ENCODE data around the gene ABLIM2.

The ABLIM2 gene

DNA sequence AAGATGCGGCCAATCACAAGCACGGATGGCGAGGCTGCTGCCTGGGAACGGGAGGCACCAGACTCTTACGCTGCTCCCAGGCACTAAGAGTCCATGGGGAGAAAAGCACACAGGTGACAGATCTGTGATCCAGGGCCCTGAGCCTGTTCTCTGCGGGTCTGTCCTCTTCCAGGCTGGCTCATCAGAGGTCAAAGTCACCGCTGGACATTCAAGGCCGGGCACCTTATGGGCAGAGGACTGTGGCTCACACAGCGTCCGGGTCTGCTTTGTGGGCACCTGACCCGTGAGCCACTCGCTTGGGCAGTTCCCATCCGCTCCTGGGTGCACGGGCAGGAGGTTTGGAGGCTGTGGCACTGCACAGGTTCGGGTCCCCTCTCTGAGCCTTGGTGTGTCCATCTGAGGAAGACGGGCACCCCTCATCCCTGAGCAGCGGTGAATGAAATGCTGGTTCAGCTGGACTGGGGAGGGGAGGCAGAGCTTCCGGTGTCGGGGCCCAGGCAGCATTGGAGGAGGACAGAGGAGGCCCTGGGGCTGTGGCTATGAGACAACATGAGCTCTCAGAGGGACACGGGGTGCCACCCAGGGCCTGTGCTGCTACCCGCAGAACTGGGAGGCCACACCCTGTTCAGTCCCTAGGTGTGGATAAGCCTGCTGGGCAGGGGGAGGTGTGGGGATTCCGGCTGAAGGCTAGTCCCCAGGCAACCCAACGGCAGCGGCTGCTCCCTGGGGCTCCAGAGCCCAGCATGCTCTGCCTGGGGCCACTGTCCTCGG is 157.7 kb downstream of the ABLIM2 start:
- no peak for DNase-seq (ENCODE audit: low spot score)

DNA sequence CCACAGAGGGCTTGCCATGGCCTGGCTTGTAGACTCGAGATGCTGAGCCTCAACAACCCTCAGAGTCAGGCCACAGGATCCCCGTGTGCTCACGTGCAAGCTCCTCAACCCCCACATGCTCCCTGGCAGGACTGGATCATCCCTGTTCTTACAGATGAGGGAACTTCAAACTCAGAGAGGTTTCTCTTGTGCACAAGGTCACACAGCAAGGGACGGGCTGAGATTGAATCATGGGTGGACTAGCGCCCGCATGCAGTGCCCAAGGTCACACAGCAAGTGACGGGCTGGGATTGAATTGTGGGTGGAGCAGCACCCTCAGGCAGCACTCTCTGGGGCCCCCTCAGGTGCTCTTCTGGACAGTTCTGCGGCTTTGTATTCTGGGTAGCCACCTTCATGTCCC is 158.4 kb downstream of the ABLIM2 start:
- DNase-seq (ENCODE audit: low spot score), result no peak

DNA sequence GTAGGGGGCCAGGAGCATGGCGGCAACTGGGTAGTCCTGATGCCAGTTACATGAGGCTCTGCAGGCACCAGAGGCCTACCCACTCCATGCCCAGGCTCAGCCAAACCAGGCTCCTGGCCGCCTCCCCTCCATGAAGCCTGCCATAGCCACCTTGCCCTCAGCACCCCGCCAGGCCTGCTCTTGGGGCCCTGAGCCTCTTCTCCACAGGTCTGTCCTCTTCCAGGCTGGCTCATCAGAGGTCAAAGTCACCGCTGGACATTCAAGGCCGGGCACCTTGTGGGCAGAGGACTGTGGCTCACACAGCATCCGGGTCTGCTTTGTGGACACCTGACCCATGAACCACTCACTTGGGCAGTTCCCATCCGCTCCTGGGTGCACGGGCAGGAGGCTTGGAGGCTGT is 158.9 kb downstream of the ABLIM2 start:
- DNase-seq (ENCODE audit: low spot score), result no peak

DNA sequence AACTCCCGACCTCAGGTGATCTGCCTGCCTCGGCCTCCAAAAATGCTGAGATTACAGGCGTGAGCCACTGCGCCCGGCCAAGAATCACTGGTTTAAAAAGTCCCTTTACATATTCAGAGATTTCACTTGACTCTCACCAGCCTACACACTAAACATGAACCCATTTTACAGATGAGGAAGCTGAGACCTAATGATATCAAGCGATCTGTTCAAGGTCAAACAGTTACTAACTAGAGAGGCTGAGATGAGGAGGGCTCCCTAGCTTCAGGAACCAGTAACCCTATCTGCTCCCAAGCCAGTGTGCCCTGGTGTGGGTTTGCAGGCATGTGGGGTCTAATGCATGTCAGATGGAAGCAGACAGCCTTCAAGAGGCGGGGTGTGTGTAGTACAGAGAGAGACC is 159.3 kb downstream of the ABLIM2 start:
- DNase-seq (ENCODE audit: low spot score), result no peak

DNA sequence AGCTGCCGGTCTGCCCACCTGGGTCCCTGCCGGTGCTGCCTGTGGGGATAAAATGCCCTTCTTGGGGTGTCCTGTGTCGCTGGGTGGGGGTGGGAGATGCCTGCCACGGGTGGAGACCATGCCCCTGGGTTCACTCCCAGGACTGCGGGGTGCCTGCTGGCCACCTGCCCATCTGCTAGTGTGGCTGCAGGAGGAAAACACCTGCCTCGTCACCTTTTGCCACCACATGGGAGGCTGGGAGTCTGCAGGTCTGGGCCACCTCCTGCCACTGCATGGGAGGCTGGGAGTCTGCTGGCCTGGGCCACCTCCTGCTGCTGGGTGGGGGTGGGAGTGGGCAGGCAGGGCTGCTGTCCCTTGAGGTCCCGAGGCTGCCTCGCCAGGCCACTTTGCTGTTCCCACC is 160.2 kb downstream of the ABLIM2 start:
- no peak for DNase-seq (ENCODE audit: low spot score)

DNA sequence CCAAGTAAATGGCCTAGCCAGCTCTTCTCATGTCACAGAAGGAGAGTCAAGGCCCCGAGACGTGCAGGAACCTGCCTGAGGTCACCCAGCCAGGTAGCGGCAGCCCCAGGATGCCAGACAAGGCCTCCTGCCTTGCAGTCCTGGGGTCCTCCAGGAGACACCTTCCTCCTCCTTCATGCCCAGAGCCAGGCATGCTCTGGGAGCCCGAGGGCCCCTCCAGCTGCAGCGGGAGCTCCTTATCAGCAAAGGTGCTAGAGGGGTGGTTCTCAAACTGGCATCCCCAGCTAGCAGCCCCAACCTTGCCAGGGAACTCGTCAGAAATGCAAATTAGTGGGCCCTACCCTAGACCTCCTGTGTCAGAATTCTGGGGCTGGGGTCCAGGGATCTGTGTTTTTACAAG is 162.7 kb downstream of the ABLIM2 start:
- no peak for DNase-seq (ENCODE audit: low spot score)

DNA sequence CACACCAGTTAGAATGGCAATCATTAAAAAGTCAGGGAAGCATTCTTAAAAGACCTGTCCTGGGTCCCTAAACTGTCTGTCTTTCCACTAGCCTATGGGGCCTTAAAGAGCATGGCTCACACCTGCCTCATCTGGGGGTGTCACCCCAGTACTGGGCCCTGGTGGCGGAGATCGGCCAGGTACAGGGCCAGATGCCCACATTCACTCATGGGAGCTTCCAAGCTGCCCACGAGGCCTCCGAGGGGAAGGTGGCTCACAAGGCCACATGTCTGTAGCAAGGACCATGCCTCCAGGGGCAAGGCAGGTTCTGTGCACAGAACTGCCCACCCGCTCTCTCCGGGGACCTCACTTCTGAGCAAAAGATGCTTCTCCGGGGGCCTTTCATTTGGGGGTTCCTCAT is 163.5 kb downstream of the ABLIM2 start:
- no peak for DNase-seq (ENCODE audit: low spot score)

DNA sequence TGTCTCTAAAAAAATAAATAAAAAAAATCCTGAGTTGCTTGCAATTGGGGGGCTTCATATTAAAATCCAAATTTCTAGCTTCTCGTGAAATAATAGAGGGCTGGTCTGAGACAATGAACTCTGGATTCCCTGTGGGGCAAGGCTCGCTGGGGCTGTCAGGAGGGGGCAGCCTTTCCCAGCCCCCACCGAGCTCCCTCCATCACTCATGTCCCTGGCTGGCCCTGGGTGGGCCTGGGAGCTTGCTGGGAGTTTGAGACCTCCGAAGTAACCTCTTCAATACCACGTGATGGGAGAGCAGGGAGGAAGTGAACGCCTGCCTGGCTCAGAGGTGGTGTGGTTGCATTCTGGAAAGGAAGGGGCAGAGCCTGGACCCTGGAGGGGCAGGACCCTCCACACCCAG is 164.9 kb downstream of the ABLIM2 start:
- no peak for DNase-seq (ENCODE audit: low spot score)

DNA sequence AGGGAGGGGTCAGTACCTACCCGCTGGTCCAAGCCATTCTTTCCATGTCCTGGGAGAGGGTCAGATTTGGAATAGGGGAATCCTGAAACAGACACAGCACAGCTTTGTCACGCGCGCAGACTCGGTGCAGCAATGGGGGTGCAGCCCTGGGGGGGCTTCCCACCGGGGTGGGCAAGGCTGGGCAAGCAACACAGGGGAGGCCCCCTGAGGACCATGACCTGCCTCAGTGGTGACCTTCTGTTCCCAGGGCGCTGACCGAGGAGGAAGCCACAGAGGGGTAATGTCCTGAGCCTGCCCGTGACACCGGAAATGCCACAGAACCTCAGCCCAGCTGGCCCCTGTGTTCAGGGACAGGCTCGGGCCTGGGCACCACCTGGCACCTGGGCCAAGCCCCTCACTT is 165.8 kb downstream of the ABLIM2 start:
- DNase-seq (ENCODE audit: low spot score), result no peak

DNA sequence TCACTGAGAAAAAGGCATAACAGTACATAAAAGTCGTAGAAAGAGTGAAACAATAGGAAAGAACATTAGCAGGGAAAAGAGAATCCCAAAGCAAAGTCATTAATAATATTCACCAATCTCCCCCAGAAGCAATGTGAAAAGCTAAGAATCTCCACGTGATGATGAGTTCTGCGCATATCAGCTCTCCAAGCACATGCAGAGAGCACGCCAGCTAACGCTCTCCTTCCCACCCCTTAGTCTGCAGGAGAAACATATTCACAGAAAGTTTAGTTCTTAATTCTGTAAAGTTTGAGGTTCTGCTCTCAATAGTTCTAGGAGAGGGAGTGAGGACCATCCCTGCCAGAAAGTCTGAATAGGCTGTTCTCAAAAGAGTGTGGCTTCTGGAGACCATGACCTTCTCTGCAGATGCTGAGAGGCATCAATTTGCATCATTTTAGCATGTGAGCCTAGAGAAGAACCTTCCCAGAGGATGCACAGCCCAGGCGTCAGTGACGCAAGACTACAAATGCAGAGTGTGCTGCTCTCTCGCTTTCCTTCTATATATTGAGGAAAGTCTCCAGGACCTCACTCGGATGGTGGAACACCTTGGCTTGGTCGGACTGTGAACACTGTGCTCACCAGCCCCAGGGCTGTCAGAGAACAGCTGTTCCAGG is 167.7 kb downstream of the ABLIM2 start:
- DNase-seq (ENCODE audit: low spot score), result no peak

DNA sequence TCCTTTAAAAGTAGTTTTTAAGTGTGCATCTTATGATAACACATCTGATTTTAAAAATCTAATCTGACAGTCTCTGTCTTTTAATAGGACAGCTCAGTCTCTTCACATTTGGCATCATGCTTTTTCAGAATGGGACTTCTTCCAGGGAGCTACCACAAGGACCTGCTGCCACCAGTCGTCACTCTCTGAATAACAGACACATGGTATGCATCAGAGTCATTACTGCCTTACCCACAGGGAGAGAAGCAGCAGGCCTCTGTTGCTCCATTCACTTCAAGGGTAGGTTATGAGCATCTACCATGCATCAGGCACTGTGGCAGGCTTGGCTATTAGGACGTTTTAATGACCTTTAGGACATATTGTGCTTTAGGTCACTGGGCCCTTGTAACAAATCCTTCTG is 169.0 kb downstream of the ABLIM2 start:
- no peak for DNase-seq (ENCODE audit: low spot score)

DNA sequence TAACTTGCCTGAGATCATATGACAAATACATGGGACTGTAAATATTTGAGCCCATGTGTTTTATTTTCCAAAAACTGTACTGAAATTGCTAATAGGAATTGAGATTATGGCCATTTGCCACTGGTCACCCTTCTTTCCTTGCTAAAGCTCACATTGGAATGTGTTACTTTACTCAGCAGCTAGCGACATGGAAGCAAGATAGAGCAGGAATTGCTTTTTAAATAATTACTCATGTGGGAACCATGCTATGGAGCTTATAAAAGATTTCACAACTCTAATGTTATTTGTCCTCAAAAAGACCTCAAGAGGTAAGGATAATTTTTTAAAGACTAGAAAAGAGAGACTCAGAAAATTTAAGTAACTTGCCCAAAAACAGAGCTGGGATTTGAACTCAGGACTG is 170.2 kb downstream of the ABLIM2 start:
- no peak for DNase-seq (ENCODE audit: low spot score)

DNA sequence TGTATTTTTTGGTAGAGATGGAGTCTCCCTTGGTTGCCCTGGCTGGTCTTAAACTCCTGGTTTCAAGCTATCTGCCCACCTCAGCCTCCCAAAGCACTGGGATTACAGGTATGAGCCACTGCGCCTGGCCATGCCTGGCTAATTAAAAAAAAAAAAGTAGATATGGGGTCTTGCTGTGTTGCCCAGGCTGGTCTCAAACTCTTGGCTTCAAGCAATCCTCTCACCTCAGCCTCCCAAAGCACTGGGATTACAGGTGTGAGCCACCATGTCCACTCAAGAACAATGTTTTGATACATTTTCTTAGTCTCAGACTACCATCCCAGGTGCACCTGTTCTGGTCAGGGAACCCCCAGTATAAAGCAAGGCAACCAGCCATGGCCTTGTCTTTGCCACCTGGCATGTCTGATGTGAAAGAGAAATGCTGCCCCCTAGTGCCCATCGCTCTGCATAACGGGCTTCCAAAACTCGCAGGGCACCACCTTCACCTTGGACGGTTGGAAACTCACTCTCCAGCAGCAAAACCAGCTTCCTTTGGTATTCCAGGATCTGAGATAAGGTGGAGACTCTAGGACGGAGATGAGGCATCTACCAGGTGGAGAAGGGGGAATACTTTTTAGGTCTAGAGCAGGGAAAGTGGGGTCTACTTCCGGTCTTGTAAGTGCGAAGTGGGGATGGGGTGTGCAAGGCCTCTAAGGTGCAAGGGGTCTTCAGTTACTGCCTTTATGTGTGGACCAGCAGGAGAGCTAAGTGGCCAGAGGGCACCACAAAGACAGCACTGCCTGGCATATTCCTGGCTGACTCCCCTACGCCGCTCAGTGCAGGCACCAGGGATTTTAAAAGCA is 171.2 kb downstream of the ABLIM2 start:
- peak; percentile 83 for DNase-seq (ENCODE audit: low spot score)

DNA sequence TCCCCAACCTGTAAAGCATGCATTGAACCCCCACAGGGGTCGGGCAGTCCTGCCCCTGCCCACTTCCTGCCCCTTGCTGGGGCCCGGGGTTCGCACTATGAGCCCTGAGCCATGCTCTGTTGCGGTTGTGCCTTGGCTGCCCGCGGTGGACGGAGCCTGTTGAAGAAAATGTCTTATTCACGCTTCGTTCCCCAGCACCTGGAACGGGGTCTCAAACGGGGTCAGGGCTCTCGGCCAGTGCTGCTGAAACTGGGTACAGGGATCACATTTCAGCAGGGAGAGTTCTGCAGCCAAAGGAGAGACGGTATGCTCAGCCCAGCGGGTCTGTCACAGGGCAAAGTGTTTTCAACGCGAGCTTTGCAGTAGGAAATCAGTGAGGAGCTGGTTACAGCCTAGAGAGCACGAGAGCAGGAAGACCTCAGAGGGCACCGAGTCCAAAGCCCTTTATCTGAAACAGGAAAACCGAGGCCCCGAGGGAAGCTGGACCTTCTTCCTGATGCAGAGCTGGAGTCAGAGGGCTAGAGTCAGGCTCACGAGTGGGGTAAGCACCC is 172.6 kb downstream of the ABLIM2 start:
- DNase-seq (ENCODE audit: low spot score), result no peak

DNA sequence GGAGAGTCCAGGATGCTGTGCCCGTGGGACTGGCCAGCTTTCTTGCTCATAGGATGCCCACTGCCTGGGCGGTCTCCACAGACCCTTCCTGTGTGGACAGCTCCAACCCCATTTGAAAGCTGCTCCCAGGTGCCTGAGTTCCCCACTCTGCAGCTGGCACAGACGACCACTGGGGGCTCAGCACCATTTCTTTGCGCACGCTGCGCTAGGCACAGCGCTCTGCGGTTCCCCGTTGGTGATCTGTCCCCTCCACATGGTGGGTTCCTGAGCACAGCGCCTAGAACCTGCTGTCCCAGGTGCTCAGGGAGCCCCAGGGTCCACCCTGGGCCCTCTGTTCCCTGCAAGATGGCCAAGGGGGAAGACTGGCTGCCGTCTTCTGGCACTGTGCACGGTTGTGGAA is 173.5 kb downstream of the ABLIM2 start:
- no peak for DNase-seq (ENCODE audit: low spot score)

DNA sequence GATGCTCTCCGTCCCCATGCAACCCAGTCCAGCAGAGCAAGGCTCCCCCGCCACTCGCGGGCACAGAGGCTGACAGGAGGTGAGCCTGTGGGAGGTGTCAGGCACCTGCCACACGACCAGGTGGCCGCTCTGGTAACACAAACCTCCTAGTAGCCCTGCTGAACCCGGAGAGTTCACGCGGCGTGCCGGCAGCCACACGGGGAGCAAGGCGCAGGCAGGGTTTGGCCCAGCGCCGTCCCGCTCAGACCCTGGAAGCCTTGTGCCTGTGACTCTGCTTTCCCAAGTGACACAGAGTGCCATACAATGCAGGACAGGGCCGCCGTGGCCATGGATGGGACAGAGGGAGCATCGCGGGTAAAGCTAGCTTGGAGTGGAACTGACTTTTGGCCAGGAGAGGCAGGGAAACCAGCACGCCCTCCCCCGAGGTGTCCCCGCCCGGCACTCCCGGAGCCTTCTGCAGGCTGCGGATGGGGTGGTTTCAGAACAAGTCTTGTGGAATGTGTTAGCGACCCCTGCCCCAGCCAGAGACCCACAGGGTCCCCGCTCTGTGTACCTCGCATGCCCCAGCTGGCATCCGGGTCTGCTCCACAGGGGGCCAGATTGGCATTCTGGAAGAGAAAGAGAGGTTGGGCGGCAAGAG is 174.2 kb downstream of the ABLIM2 start:
- DNase-seq (ENCODE audit: low spot score), result no peak

DNA sequence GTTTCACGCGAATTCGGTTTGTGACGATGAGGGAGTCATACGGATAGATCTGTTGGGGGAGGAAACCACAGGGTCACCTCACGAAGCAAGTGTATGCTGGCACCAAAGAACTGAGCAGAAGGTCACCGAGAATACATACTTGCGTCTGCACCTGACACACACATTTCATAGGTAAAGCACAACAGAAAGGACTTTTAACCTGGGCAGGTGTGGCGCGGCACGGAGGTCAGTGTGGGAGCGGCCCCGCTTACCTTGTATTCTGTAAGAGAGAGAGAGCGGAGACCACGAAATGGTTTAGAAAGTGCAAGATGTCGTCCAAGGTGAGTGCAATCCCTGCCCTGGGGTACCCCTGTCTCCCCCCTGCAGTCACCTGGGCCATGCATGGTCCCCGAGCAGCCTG is 175.3 kb downstream of the ABLIM2 start:
- no peak for DNase-seq (ENCODE audit: low spot score)

DNA sequence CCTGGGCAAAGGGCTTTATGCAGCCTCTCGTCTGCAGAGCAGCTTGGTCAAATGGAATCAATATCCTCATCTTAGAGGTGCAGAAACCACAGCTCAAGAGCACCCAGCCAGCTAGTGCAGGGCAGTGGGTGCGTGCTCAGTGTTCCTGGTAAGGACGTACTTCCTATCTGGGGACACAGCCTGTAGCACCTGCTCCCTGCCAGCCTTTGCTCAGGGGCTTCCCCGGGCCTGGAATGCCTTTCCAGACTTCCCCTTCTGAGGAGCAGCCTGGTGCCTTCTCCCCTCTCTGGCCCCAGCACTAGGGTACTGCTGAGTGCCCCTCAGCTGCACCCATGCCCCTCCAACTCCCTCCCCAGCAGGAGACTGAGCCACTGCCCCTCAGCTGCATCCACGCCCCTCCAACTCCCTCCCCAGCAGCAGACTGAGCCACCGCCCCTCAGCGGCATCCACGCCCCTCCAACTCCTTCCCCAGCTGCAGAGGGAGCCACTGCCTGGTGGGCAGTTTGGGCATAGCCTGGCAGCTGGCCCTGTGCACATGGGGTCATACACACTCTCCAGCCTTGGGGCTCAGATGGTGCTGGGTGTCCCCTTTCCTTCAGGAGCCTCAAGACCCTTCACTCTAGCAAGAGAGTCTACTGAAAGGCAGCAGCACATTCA is 176.7 kb downstream of the ABLIM2 start:
- no peak for DNase-seq (ENCODE audit: low spot score)

DNA sequence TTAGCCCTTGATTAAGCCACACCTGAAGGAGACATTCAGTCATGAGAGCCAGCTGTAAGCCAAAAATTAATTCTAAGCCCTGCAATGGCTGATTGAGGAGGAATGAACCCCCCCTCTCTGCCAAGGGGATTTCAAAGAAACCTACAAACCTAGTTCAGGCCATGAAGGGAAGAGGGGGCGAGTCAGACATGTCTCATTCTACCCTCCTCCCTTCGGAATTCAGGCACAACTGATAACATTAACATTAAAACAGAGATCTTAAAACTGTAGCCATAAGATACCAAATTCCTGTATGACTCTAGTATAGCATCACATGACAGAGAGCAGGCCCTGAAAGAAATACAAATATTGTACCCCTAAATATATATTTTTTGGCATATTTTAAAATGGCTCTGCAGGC is 178.6 kb downstream of the ABLIM2 start:
- DNase-seq (ENCODE audit: low spot score), result no peak

DNA sequence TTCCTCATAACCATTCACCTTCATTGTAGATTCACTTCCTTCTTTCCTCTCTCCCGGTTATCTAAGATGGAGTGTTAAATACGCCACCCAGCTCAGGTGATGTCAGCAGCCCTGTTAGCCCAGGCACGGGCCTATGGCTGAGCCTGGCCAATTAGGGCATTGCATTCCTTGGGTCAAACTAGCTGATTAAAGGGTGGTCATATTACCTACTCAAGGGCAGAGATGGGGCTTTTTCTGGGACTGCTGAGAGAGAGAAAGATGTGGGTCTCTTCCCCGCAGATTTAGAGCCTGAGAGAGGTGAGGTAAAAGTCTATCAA is 179.0 kb downstream of the ABLIM2 start:
- DNase-seq (ENCODE audit: low spot score), result no peak

DNA sequence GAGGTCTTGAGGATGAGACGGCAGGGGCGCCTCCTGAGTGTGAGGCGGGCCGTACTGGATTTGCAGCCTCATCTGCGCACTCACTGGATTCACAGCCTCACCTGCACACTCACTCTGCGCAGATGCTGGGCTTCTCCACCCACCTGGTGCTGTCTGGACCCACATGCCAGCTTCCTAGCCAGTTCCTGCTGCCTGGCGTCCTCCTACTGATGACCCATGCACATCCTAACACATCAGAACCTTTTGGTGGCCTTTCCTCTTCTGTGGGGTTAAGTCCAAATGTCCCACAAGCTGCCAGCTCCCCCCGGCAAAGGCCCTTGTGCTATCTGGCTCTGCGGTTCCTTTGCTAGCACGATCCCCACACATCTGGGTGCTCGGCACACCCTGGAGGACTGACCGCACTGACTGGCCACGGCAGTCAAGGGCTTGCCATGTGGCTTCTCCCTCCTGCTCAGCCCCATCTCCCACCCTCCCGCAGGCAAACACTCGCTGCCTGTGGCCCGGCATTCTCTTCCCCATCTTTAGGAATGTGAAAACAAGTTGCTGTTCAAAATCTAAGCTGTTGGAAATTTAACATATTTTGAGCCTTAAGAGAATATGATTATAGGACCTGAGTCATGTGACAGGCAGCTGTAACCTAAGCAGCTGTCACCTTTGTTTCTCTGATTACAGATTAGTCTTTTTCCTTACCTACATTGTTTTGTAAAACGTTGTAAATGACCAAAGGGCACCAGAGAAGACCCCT is 179.5 kb downstream of the ABLIM2 start:
- no peak for DNase-seq (ENCODE audit: low spot score)

Measured in ecto neural progenitor cell (in vitro differentiated cells).